HEK293 (cell line): ENCODE data around the gene MYMK.

ENCODE experiments used
- CTCF ChIA-PET: fragments of 350-600 bp; formaldehyde crosslinking; extraction: SDS; loops from one replicate; lab custom pipeline; 2021; ENCODE audit warnings: antibody characterized with exemption; lab: Yijun Ruan, JAX
- POLR2A ChIA-PET: fragments of 300-600 bp; formaldehyde crosslinking; extraction: SDS; loops from one replicate; lab custom pipeline; 2020; ENCODE audit warnings: antibody characterized with exemption, inconsistent platforms; lab: Yijun Ruan, JAX
- H3K27ac ChIP-seq: fragments of 200-500 bp; sonication (Bioruptor generic); 2 replicates; pipeline ENCODE4 v1.5.1; 2014; ENCODE audit warnings: low read depth, low read length, control low read depth, inconsistent platforms; ENCODE audit errors: extremely low read depth
- H3K36me3 ChIP-seq, 2 experiments: fragments of 200-500 bp in 1 of 2; sonication (Bioruptor generic) in 1 of 2; 1 replicate in 1 of 2; 2 replicates in 1 of 2; pipeline ENCODE4 v1.5.1; 2014 to 2017; ENCODE audit warnings: inconsistent platforms in 2 of 2, low read length in 2 of 2; ENCODE audit not compliant: control insufficient read depth in 2 of 2, insufficient read depth in 1 of 2
- H3K4me1 ChIP-seq: fragments of 200-500 bp; sonication (Bioruptor generic); 2 replicates; pipeline ENCODE4 v1.5.1; 2014; ENCODE audit warnings: mild to moderate bottlenecking, low read length, inconsistent platforms; ENCODE audit not compliant: control insufficient read depth, insufficient read depth
- H3K4me3 ChIP-seq: 2 replicates; pipeline ENCODE4 v1.5.1; 2011; ENCODE audit warnings: low read depth, mild to moderate bottlenecking, control low read depth, low read length, moderate library complexity
- H3K9me3 ChIP-seq: fragments of 200-500 bp; sonication (Bioruptor generic); 2 replicates; pipeline ENCODE4 v1.5.1; 2014; ENCODE audit warnings: low read depth, low read length, inconsistent platforms; ENCODE audit not compliant: control insufficient read depth, insufficient read depth
- CTCF ChIP-seq: fragments of 450-650 bp; formaldehyde crosslinking; IDR thresholded peaks from 2 replicates; pipeline ENCODE4 v1.5.1; 2016; ENCODE audit warnings: missing biosample characterization, missing genetic modification characterization
- GLIS2 ChIP-seq: fragments of 450-650 bp; formaldehyde crosslinking; IDR thresholded peaks from 2 replicates; pipeline ENCODE4 v1.5.1; 2016; ENCODE audit warnings: missing biosample characterization, missing genetic modification characterization
- KLF10 ChIP-seq: fragments of 450-650 bp; IDR thresholded peaks from 2 replicates; pipeline ENCODE4 v1.5.1; 2018; ENCODE audit warnings: missing biosample characterization, mild to moderate bottlenecking, missing genetic modification characterization
- REPIN1 ChIP-seq: fragments of 450-650 bp; formaldehyde crosslinking; IDR thresholded peaks from 2 replicates; pipeline ENCODE4 v1.5.1; 2017; ENCODE audit warnings: missing biosample characterization, missing genetic modification characterization, low read depth
- YY1 ChIP-seq: fragments of 450-650 bp; formaldehyde crosslinking; IDR thresholded peaks from 2 replicates; pipeline ENCODE4 v1.5.1; 2018; ENCODE audit warnings: missing biosample characterization, missing genetic modification characterization
- ZBTB49 ChIP-seq: fragments of 450-650 bp; formaldehyde crosslinking; IDR thresholded peaks from 2 replicates; pipeline ENCODE4 v1.5.1; 2016; ENCODE audit warnings: missing biosample characterization, missing genetic modification characterization, low read depth
- ZFHX2 ChIP-seq: fragments of 450-650 bp; formaldehyde crosslinking; conservative IDR thresholded peaks from 2 replicates; pipeline ENCODE4 v1.5.1; 2016; ENCODE audit warnings: missing biosample characterization, missing genetic modification characterization
- ZIC2 ChIP-seq: fragments of 450-650 bp; formaldehyde crosslinking; IDR thresholded peaks from 2 replicates; pipeline ENCODE4 v1.5.1; 2016; ENCODE audit warnings: missing biosample characterization, missing genetic modification characterization
- ZNF169 ChIP-seq: fragments of 450-650 bp; formaldehyde crosslinking; IDR thresholded peaks from 2 replicates; pipeline ENCODE4 v1.5.1; 2016; ENCODE audit warnings: missing biosample characterization, missing genetic modification characterization
- ZNF202 ChIP-seq: fragments of 450-650 bp; formaldehyde crosslinking; IDR thresholded peaks from 2 replicates; pipeline ENCODE4 v1.5.1; 2016; ENCODE audit warnings: missing biosample characterization, missing genetic modification characterization, borderline replicate concordance
- ZNF274 ChIP-seq, 2 experiments: fragments of 200-500 bp in 1 of 2; fragments of 450-650 bp in 1 of 2; sonication (Bioruptor generic) in 1 of 2; formaldehyde crosslinking in 1 of 2; IDR thresholded peaks; 2 replicates each; pipeline versions ENCODE4 v1.5.1 to v1.6.1; 2014 to 2016; ENCODE audit warnings: borderline replicate concordance in 1 of 2, inconsistent platforms in 1 of 2, low read length in 1 of 2, missing biosample characterization in 1 of 2, missing genetic modification characterization in 1 of 2
- ZNF335 ChIP-seq: fragments of 450-650 bp; formaldehyde crosslinking; conservative IDR thresholded peaks from 2 replicates; pipeline ENCODE4 v1.5.1; 2016; ENCODE audit warnings: missing biosample characterization, missing genetic modification characterization
- ZNF366 ChIP-seq: fragments of 450-650 bp; formaldehyde crosslinking; conservative IDR thresholded peaks from 2 replicates; pipeline ENCODE4 v1.5.1; 2016; ENCODE audit warnings: missing biosample characterization, missing genetic modification characterization
- ZNF423 ChIP-seq: fragments of 450-650 bp; formaldehyde crosslinking; IDR thresholded peaks from 2 replicates; pipeline ENCODE4 v1.5.1; 2016; ENCODE audit warnings: missing biosample characterization, missing genetic modification characterization
- ZNF692 ChIP-seq: fragments of 450-650 bp; formaldehyde crosslinking; IDR thresholded peaks from 2 replicates; pipeline ENCODE4 v1.5.1; 2016; ENCODE audit warnings: missing biosample characterization, missing genetic modification characterization
- ZSCAN16 ChIP-seq: fragments of 450-650 bp; formaldehyde crosslinking; IDR thresholded peaks from 2 replicates; pipeline ENCODE4 v1.5.1; 2016; ENCODE audit warnings: missing biosample characterization, missing genetic modification characterization

MYMK gene

GRCh38 chr9:133476036-133476931 is 48.5 kb downstream of the MYMK start (continued):
- no peak for TF ChIP-seq ZBTB49 (tag by site-specific recombination)
- peak; percentile 22; the same call in 1 of the 2 replicates for TF ChIP-seq ZFHX2 (tag by site-specific recombination)
- peak; percentile 10; the same call in 1 of the 2 replicates for TF ChIP-seq ZIC2
- TF ChIP-seq ZNF366 (tag by site-specific recombination) = no peak
- no peak for TF ChIP-seq ZNF202
- no peak for TF ChIP-seq ZNF423 (tag by site-specific recombination)

- peaks cover 0 to 46% of the 10 kb centered on the region in 2 experiments; a peak in 1 of 3 replicates for H3K36me3 ChIP-seq
- H3K4me3 ChIP-seq = no peak overlapping the region
- no peaks in the 10 kb centered on the region for H3K4me1 ChIP-seq
- CTCF ChIA-PET = interaction anchor here (1.2 to 3.4 kb wide), 2 partner anchors 8 to 11 kb away, joined by 4 to 15 read pairs; no protein-coding TSS in a partner anchor
- no peak for TF ChIP-seq ZNF169
- POLR2A ChIA-PET = interaction anchor here (1.3 kb wide), 1 partner anchor 16 kb away, joined by 4 read pairs; the partner anchor contains the start of gene CACFD1
- no peaks in the 10 kb centered on the region for H3K9me3 ChIP-seq
- no peak overlapping the region for H3K27ac ChIP-seq
These were observed 49.3 kb downstream of the MYMK start for GRCh38 chr9:133475292-133476012.

GRCh38 chr9:133474853-133475252 is 49.9 kb downstream of the MYMK start:
- Histone ChIP-seq H3K4me3 (no peak overlapping the region), H3K36me3 (peaks cover 0 to 46% of the 10 kb centered on the region in 2 experiments; a peak in 1 of 3 replicates), H3K4me1 (no peaks in the 10 kb centered on the region), H3K27ac (no peak overlapping the region), H3K9me3 (no peaks in the 10 kb centered on the region)
- ChIA-PET CTCF (interaction anchor here (0.5 to 1.2 kb wide), 2 partner anchors 9 to 14 kb away, joined by 3 to 4 read pairs; no protein-coding TSS in a partner anchor), POLR2A (interaction anchor here (1.3 kb wide), 1 partner anchor 15 kb away, joined by 4 read pairs; the partner anchor contains the start of gene CACFD1)
- no peak for TF ChIP-seq KLF10
- peak; percentile 40; the same call in 1 of the 2 replicates for TF ChIP-seq GLIS2

- no peak overlapping the region for H3K4me3 ChIP-seq
- H3K27ac ChIP-seq = no peak overlapping the region
- ChIA-PET CTCF (interaction anchor here (1.2 kb wide), 1 partner anchor 10 kb away, joined by 4 read pairs; no protein-coding TSS in a partner anchor), POLR2A (no interaction called here)
- no peaks in the 10 kb centered on the region for H3K4me1 ChIP-seq
- H3K9me3 ChIP-seq = no peaks in the 10 kb centered on the region
- TF ChIP-seq ZSCAN16 (tag by site-specific recombination) (no peak), ZNF692 (no peak), ZNF335 (no peak), CTCF (tag by site-specific recombination) (no peak), ZNF274 (IDR thresholded peaks at IDR 0.05; ENCODE audit: low read length) (no peak), ZNF274 (tag by site-specific recombination; IDR thresholded peaks at IDR 0.05; ENCODE audit: borderline replicate concordance) (no peak), REPIN1 (tag by site-specific recombination) (no peak), YY1 (no peak)
- H3K36me3 ChIP-seq = peaks cover 0 to 46% of the 10 kb centered on the region in 2 experiments; a peak in 1 of 3 replicates
These were observed 50.5 kb downstream of the MYMK start for GRCh38 chr9:133474215-133474614.
